Eye (tissue), 1 donor: ENCODE results near the gene GFRA4.

Experiments used
- DNase-seq: peaks from one replicate; pipeline ENCODE4 v3.0.0-alpha.2; 2015

GFRA4 gene

GRCh38 chr20:3693376-3693775 lies 30.2 kb upstream of the GFRA4 start:
- no peak for DNase-seq

GRCh38 chr20:3692706-3693294 lies 29.6 kb upstream of the GFRA4 start:
- DNase-seq = no peak

- DNase-seq = no peak
These were observed 28.7 kb upstream of the GFRA4 start for GRCh38 chr20:3691897-3692296.

- DNase-seq = no peak
These were observed 28.1 kb upstream of the GFRA4 start for GRCh38 chr20:3691306-3691705.

GRCh38 chr20:3690413-3690812 lies 27.2 kb upstream of the GFRA4 start:
- no peak for DNase-seq

GRCh38 chr20:3689978-3690377 lies 26.8 kb upstream of the GFRA4 start:
- no peak for DNase-seq

- peak; percentile 62 for DNase-seq
These were observed 24.5 kb upstream of the GFRA4 start for GRCh38 chr20:3687655-3688054.

- peak; percentile 72 for DNase-seq
These were observed 23.7 kb upstream of the GFRA4 start for GRCh38 chr20:3686867-3687321.

GRCh38 chr20:3686421-3686820 lies 23.2 kb upstream of the GFRA4 start:
- no peak for DNase-seq

GRCh38 chr20:3685341-3685740 lies 22.1 kb upstream of the GFRA4 start:
- DNase-seq = no peak

- DNase-seq = peak; percentile 58
These were observed 19.0 kb upstream of the GFRA4 start, which contains the start of gene ADAM33 for GRCh38 chr20:3681931-3682781. TSS of gene ADAM33 (minus strand) at chr20:3682010. CDS start at chr20:3682004, 6 bp downstream.

- no peak for DNase-seq
These were observed 18.2 kb upstream of the GFRA4 start for GRCh38 chr20:3681352-3681930.

GRCh38 chr20:3680701-3681351 lies 17.6 kb upstream of the GFRA4 start:
- DNase-seq = no peak

GRCh38 chr20:3679749-3680700 lies 16.8 kb upstream of the GFRA4 start:
- peak; percentile 58 for DNase-seq

GRCh38 chr20:3678856-3679720 lies 15.9 kb upstream of the GFRA4 start:
- no peak for DNase-seq

GRCh38 chr20:3678198-3678597 lies 15.0 kb upstream of the GFRA4 start:
- DNase-seq = no peak

GRCh38 chr20:3677733-3678132 lies 14.5 kb upstream of the GFRA4 start:
- DNase-seq = peak; percentile 46

- DNase-seq = no peak
These were observed 12.0 kb upstream of the GFRA4 start for GRCh38 chr20:3674995-3675900.

GRCh38 chr20:3674447-3674846 lies 11.2 kb upstream of the GFRA4 start:
- no peak for DNase-seq
